Loucy (cell line): ENCODE data around the gene APBB2.

Experiments
- H2AFZ ChIP-seq: fragments of 200-600 bp; sonication (generic); 2 replicates; pipeline ENCODE4 v1.6.0; 2016; ENCODE audit warnings: antibody characterized with exemption, mild to moderate bottlenecking, low read length, moderate library complexity
- H3F3A ChIP-seq: fragments of 200-600 bp; 2 replicates; pipeline ENCODE4 v1.6.0; 2016; ENCODE audit warnings: antibody characterized with exemption, low read depth, mild to moderate bottlenecking
- H3K27me3 ChIP-seq: fragments of 200-600 bp; sonication (generic); 2 replicates; pipeline ENCODE4 v1.6.1; 2014; ENCODE audit warnings: low read length, mild to moderate bottlenecking; ENCODE audit not compliant: insufficient read depth, poor library complexity, severe bottlenecking
- H3K36me3 ChIP-seq: fragments of 200-600 bp; sonication (generic); 2 replicates; pipeline ENCODE4 v1.6.1; 2016; ENCODE audit warnings: low read length; ENCODE audit not compliant: insufficient read depth
- H3K4me1 ChIP-seq: fragments of 200-600 bp; sonication (generic); 2 replicates; pipeline ENCODE4 v1.5.1; 2014; ENCODE audit warnings: low read length, mild to moderate bottlenecking; ENCODE audit not compliant: insufficient read depth, poor library complexity, severe bottlenecking
- H3K4me2 ChIP-seq: fragments of 200-600 bp; sonication (generic); 2 replicates; pipeline ENCODE4 v1.6.0; 2014; ENCODE audit warnings: antibody characterized with exemption, low read length, low read depth, mild to moderate bottlenecking; ENCODE audit not compliant: poor library complexity, severe bottlenecking
- H3K4me3 ChIP-seq: fragments of 200-600 bp; sonication (generic); 2 replicates; pipeline ENCODE4 v1.5.1; 2014; ENCODE audit warnings: low read length, mild to moderate bottlenecking, mixed read lengths; ENCODE audit not compliant: poor library complexity, severe bottlenecking
- H3K79me2 ChIP-seq: fragments of 200-600 bp; sonication (generic); 2 replicates; pipeline ENCODE4 v1.6.1; 2014; ENCODE audit warnings: low read length; ENCODE audit not compliant: insufficient read depth
- H3K9ac ChIP-seq: fragments of 200-600 bp; sonication (generic); 2 replicates; pipeline ENCODE4 v1.6.0; 2014; ENCODE audit warnings: mild to moderate bottlenecking, low read depth, low read length, moderate library complexity; ENCODE audit not compliant: poor library complexity, severe bottlenecking
- H3K9me2 ChIP-seq: fragments of 200-600 bp; sonication (generic); replicated peaks from 2 replicates; pipeline ENCODE4 v1.6.1; 2016; ENCODE audit warnings: low read depth, low read length, mixed read lengths
- H3K9me3 ChIP-seq: fragments of 200-600 bp; sonication (generic); 2 replicates; pipeline ENCODE4 v1.6.1; 2014; ENCODE audit warnings: mild to moderate bottlenecking, antibody characterized with exemption, low read length, low read depth; ENCODE audit not compliant: insufficient read depth
- H4K20me1 ChIP-seq: fragments of 200-600 bp; sonication (generic); 2 replicates; pipeline ENCODE4 v1.6.0; 2014; ENCODE audit warnings: antibody characterized with exemption, low read length, mild to moderate bottlenecking; ENCODE audit not compliant: insufficient read depth, poor library complexity, severe bottlenecking
- EZH2phosphoT487 ChIP-seq: fragments of 200-600 bp; IDR thresholded peaks from 2 replicates; pipeline ENCODE4 v1.6.1; 2018; ENCODE audit warnings: antibody characterized with exemption, mild to moderate bottlenecking, moderate library complexity, borderline replicate concordance
- TF ChIP-seq, protein P1 (sequence below): fragments of 200-600 bp; sonication (generic); conservative IDR thresholded peaks from 2 replicates; pipeline ENCODE4 v1.5.1; 2014; ENCODE audit warnings: mild to moderate bottlenecking, antibody characterized with exemption, low read length

Gene APBB2

DNA sequence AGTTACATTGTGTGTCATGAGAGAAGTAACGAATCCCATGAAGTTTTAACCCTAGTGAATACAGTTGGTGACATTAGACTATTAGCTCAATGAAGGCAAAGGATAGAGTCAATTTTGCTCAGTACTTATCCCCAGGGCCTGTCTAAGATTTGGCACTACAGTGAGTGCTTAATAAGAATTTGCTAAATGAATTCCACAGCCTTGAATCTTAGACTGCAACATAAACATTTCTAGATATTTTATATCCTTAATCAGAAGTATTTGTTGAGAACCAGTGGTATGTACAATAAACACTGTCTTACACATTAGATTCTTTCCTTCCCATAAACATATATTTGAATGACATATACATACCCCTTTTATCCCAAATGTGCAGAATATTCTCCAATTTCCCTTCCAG is 241.6 kb downstream of the APBB2 start:
- no peaks in the 10 kb centered on the region for H3F3A ChIP-seq
- H3K4me1 ChIP-seq, result no peaks in the 10 kb centered on the region
- H3K9ac ChIP-seq, result no peak overlapping the region
- H3K4me2 ChIP-seq, result no peak overlapping the region
- no peaks in the 10 kb centered on the region for H3K36me3 ChIP-seq
- no peak for TF ChIP-seq EZH2phosphoT487
- TF ChIP-seq, protein P1, sequence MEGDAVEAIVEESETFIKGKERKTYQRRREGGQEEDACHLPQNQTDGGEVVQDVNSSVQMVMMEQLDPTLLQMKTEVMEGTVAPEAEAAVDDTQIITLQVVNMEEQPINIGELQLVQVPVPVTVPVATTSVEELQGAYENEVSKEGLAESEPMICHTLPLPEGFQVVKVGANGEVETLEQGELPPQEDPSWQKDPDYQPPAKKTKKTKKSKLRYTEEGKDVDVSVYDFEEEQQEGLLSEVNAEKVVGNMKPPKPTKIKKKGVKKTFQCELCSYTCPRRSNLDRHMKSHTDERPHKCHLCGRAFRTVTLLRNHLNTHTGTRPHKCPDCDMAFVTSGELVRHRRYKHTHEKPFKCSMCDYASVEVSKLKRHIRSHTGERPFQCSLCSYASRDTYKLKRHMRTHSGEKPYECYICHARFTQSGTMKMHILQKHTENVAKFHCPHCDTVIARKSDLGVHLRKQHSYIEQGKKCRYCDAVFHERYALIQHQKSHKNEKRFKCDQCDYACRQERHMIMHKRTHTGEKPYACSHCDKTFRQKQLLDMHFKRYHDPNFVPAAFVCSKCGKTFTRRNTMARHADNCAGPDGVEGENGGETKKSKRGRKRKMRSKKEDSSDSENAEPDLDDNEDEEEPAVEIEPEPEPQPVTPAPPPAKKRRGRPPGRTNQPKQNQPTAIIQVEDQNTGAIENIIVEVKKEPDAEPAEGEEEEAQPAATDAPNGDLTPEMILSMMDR, result no peak
- no peaks in the 10 kb centered on the region for H4K20me1 ChIP-seq
- H3K27me3 ChIP-seq, result no peaks in the 10 kb centered on the region
- H3K4me3 ChIP-seq, result no peak overlapping the region
- H3K79me2 ChIP-seq, result no peaks in the 10 kb centered on the region
- H3K9me2 ChIP-seq, result no peaks in the 10 kb centered on the region
- no peaks in the 10 kb centered on the region for H3K9me3 ChIP-seq
- H2AFZ ChIP-seq, result no peak overlapping the region

- Histone ChIP-seq H3K79me2 (no peaks in the 10 kb centered on the region), H3K36me3 (no peaks in the 10 kb centered on the region), H3K4me2 (no peak overlapping the region), H3K4me3 (no peak overlapping the region), H3K4me1 (no peaks in the 10 kb centered on the region), H3K9me3 (no peaks in the 10 kb centered on the region), H3K9ac (no peak overlapping the region), H3F3A (no peaks in the 10 kb centered on the region), H4K20me1 (no peaks in the 10 kb centered on the region), H2AFZ (no peak overlapping the region), H3K27me3 (no peaks in the 10 kb centered on the region), H3K9me2 (no peaks in the 10 kb centered on the region)
- TF ChIP-seq EZH2phosphoT487, result no peak
- TF ChIP-seq, protein P1, result no peak
Observed at GRCh38 chr4:40971338-40971737, 243.0 kb downstream of the APBB2 start.

DNA sequence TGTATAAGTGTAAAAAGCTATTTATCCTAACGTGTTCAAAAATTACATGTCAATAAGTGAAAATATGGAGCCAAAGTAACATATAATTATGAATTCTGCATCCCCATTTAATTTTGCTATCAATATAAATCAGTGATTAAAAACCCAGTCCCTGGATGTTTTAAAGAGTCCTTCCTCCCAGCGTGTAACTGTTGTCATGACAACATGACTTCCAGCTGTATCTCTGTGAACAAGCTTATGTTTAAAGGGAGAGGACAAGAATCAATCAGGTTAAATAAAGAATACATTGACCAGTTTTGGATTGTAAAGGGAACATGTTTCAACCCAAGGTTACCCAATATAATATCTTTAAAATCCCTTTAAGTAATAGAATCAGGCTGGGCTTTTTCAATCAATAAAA is 244.8 kb downstream of the APBB2 start:
- no peaks in the 10 kb centered on the region for H4K20me1 ChIP-seq
- no peaks in the 10 kb centered on the region for H3K79me2 ChIP-seq
- no peaks in the 10 kb centered on the region for H3K9me3 ChIP-seq
- no peaks in the 10 kb centered on the region for H3F3A ChIP-seq
- TF ChIP-seq, protein P1, result no peak
- no peak overlapping the region for H3K4me3 ChIP-seq
- H3K9me2 ChIP-seq, result no peaks in the 10 kb centered on the region
- H3K27me3 ChIP-seq, result no peaks in the 10 kb centered on the region
- no peak overlapping the region for H2AFZ ChIP-seq
- H3K4me2 ChIP-seq, result no peak overlapping the region
- H3K4me1 ChIP-seq, result no peaks in the 10 kb centered on the region
- no peak overlapping the region for H3K9ac ChIP-seq
- no peaks in the 10 kb centered on the region for H3K36me3 ChIP-seq
